K562 (cell line): ENCODE data around the gene SEC23B. TPM values are rescaled to one million over a fixed set of nuclear protein-coding genes. Genes with fewer than 3 reads are reported as not detected.

Experiments
- JUND ChIP-seq, 2 experiments: IDR thresholded peaks; 2 replicates in 1 of 2; 3 replicates in 1 of 2; pipeline ENCODE4 v1.6.1; 2011; ENCODE audit warnings: borderline replicate concordance in 2 of 2, low read depth in 2 of 2, low read length in 2 of 2, improper control_type of control experiment in 1 of 2, missing biosample characterization in 1 of 2, missing genetic modification characterization in 1 of 2, missing genetic modification reagents in 1 of 2
- PRDM10 ChIP-seq: fragments of 450-650 bp; IDR thresholded peaks from 2 replicates; pipeline ENCODE4 v1.6.1; 2018; ENCODE audit not compliant: partially characterized antibody
- RERE ChIP-seq: sonication (generic); formaldehyde crosslinking; IDR thresholded peaks from 2 replicates; pipeline ENCODE4 v1.8.0; 2023; ENCODE audit warnings: missing genetic modification reagents, mild to moderate bottlenecking, borderline replicate concordance
- SAFB ChIP-seq: fragments of 200-400 bp; formaldehyde crosslinking; IDR thresholded peaks from 2 replicates; pipeline ENCODE4 v1.6.1; 2017; ENCODE audit warnings: low read depth, low read length, borderline replicate concordance
- TSHZ1 ChIP-seq: fragments of 250-450 bp; sonication (Bioruptor Pico); IDR thresholded peaks from 2 replicates; pipeline ENCODE4 v1.4.0; 2020; ENCODE audit warnings: mild to moderate bottlenecking, moderate library complexity
- U2AF1 ChIP-seq: fragments of 200-400 bp; formaldehyde crosslinking; optimal IDR thresholded peaks from 2 replicates; pipeline ENCODE3; 2017; ENCODE audit warnings: mild to moderate bottlenecking, low read depth, low read length, moderate library complexity
- ZBTB26 ChIP-seq: fragments of 450-650 bp; formaldehyde crosslinking; IDR thresholded peaks from 2 replicates; pipeline ENCODE4 v1.4.0; 2022; ENCODE audit warnings: missing genetic modification characterization
- ZBTB43 ChIP-seq: sonication (generic); formaldehyde crosslinking; IDR thresholded peaks from 2 replicates; pipeline ENCODE4 v1.8.0; 2023; ENCODE audit warnings: mild to moderate bottlenecking, missing genetic modification reagents
- ZNF133 ChIP-seq: fragments of 250-450 bp; sonication (Bioruptor Pico); IDR thresholded peaks from 2 replicates; pipeline ENCODE4 v1.4.0; 2020; ENCODE audit warnings: mild to moderate bottlenecking
- ZNF143 ChIP-seq: sonication (generic); formaldehyde crosslinking; IDR thresholded peaks from 2 replicates; pipeline ENCODE4 v1.9.0; 2022; ENCODE audit warnings: mild to moderate bottlenecking, missing genetic modification reagents
- ZSCAN32 ChIP-seq: fragments of 450-650 bp; formaldehyde crosslinking; IDR thresholded peaks from 2 replicates; pipeline ENCODE4 v1.4.0; 2020; ENCODE audit warnings: mild to moderate bottlenecking, moderate library complexity
- polyA plus RNA-seq, 8 experiments: library from polyadenylated mRNA; depleted of rRNA in 4 of 8; stranded (reverse) in 5 of 8; unstranded in 3 of 8; fragments of >200 nt; fragmentation: Nextera tagmentation in 2 of 8; fragmentation: Illumina TruSeq in 1 of 8; extraction: Ambion mirVana in 2 of 8; extraction: Trizol in 1 of 8; gene quantifications; 2 replicates each; pipeline versions ENCODE4 v1.2.1 to v1.2.3, GENCODE V29; 2011 to 2014; ENCODE audit warnings: inconsistent platforms in 1 of 8, missing spikeins in 1 of 8
- total RNA-seq, 7 experiments: library from RNA; depleted of rRNA in 6 of 7; stranded (reverse); fragments of >200 nt in 6 of 7; fragmentation: Illumina TruSeq in 2 of 7; extraction: Trizol in 2 of 7; gene quantifications; 2 replicates each; pipeline versions ENCODE4 v1.2.1 to v1.2.3, GENCODE V29; 2011 to 2021; ENCODE audit warnings: low replicate concordance in 1 of 7

Gene SEC23B
- total and polyA plus RNA-seq, 9 of the 15 experiments (the other 6 are each of a cell fraction or from before 2014, with no cell fraction given) = 31.7 to 70.2 (median 38.5) TPM

GRCh38 chr20:18585134-18585533, 77.4 kb downstream of the SEC23B start (continued):
- TF ChIP-seq SAFB (no peak), ZSCAN32 (CRISPR knock-in tag) (peak; percentile 40; the same call in 1 of the 2 replicates), PRDM10 (no peak), TSHZ1 (CRISPR knock-in tag) (no peak), ZBTB43 (no peak), ZBTB26 (CRISPR knock-in tag) (no peak), ZNF143 (CRISPR knock-in tag) (no peak), RERE (CRISPR knock-in tag) (no peak), ZNF133 (CRISPR knock-in tag) (no peak), U2AF1 (no peak), JUND (IDR thresholded peaks at IDR 0.05; ENCODE audit: borderline replicate concordance, low read depth, low read length) (peak; percentile 76), JUND (tag; IDR thresholded peaks at IDR 0.05; ENCODE audit: borderline replicate concordance, low read depth, low read length) (peak; percentile 61; the same call in 1 of the 3 replicates)
